ENCODE data around the gene SAMD14.

GRCh38 chr17:50122945-50123344 lies 7.0 kb downstream of the SAMD14 start:
- no peak for TF ChIP-seq CTCF (IDR thresholded peaks at IDR 0.05)
- TF ChIP-seq ZFX (IDR thresholded peaks at IDR 0.05; ENCODE audit: borderline replicate concordance) = no peak

All from 22Rv1 (cell line).